ENCODE data around the gene HMX2.

DNA sequence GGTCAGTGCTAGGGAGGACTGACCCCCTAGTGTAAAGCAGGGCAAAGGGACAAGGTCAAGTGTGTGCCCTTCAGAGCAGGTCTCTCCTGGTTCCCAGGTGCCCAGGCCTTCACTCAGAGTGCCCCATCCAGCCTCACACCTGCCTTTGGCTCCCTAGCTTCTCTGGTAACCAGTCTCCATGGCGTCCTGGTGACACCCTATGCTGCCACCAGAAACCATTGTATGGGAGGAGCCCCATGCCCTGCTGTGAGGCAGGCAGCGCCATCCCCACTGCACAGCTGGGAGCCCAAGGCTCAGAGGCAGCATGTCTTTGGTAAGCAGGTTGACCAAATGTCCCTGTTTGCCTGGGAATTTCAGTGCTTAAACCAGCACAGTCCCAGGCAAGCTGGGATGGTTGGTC lies 45.3 kb upstream of the HMX2 start:
- TF ChIP-seq, protein P1, sequence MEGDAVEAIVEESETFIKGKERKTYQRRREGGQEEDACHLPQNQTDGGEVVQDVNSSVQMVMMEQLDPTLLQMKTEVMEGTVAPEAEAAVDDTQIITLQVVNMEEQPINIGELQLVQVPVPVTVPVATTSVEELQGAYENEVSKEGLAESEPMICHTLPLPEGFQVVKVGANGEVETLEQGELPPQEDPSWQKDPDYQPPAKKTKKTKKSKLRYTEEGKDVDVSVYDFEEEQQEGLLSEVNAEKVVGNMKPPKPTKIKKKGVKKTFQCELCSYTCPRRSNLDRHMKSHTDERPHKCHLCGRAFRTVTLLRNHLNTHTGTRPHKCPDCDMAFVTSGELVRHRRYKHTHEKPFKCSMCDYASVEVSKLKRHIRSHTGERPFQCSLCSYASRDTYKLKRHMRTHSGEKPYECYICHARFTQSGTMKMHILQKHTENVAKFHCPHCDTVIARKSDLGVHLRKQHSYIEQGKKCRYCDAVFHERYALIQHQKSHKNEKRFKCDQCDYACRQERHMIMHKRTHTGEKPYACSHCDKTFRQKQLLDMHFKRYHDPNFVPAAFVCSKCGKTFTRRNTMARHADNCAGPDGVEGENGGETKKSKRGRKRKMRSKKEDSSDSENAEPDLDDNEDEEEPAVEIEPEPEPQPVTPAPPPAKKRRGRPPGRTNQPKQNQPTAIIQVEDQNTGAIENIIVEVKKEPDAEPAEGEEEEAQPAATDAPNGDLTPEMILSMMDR (IDR thresholded peaks at IDR 0.05) = no peak
- no peak for TF ChIP-seq SIN3A (IDR thresholded peaks at IDR 0.05; ENCODE audit: borderline replicate concordance, insufficient read depth, low read depth, low read length)
- TF ChIP-seq, protein P2, sequence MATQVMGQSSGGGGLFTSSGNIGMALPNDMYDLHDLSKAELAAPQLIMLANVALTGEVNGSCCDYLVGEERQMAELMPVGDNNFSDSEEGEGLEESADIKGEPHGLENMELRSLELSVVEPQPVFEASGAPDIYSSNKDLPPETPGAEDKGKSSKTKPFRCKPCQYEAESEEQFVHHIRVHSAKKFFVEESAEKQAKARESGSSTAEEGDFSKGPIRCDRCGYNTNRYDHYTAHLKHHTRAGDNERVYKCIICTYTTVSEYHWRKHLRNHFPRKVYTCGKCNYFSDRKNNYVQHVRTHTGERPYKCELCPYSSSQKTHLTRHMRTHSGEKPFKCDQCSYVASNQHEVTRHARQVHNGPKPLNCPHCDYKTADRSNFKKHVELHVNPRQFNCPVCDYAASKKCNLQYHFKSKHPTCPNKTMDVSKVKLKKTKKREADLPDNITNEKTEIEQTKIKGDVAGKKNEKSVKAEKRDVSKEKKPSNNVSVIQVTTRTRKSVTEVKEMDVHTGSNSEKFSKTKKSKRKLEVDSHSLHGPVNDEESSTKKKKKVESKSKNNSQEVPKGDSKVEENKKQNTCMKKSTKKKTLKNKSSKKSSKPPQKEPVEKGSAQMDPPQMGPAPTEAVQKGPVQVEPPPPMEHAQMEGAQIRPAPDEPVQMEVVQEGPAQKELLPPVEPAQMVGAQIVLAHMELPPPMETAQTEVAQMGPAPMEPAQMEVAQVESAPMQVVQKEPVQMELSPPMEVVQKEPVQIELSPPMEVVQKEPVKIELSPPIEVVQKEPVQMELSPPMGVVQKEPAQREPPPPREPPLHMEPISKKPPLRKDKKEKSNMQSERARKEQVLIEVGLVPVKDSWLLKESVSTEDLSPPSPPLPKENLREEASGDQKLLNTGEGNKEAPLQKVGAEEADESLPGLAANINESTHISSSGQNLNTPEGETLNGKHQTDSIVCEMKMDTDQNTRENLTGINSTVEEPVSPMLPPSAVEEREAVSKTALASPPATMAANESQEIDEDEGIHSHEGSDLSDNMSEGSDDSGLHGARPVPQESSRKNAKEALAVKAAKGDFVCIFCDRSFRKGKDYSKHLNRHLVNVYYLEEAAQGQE (IDR thresholded peaks at IDR 0.05; ENCODE audit: insufficient read depth in 1 of 2, low read depth in 2 of 2, low read length in 1 of 2) = no peak

All from Panc1 (cell line).